Panc1 (cell line): ENCODE results near the gene STXBP1. TPM values are rescaled to one million over a fixed set of nuclear protein-coding genes. Genes with fewer than 3 reads are reported as not detected.

Experiments
- ATAC-seq: fragments of 200-7000 bp; cut with Tn5 transposase; 2 replicates; pipeline ENCODE4 v1.9.1; 2020; ENCODE audit warnings: mild to moderate bottlenecking, moderate library complexity
- BruUV-seq: library from RNA; stranded (reverse); fragments of 400-500 nt; replicated peaks from 2 replicates; lab custom pipeline; 2021; lab: Mats Ljungman, UMichigan
- CTCF ChIA-PET: fragments of 300-600 bp; sonication (Branson Sonifier 250); formaldehyde crosslinking; loops from one replicate; lab custom pipeline; 2022; ENCODE audit warnings: antibody characterized with exemption; lab: Charles Lee
- POLR2A ChIA-PET: fragments of 300-600 bp; sonication (Branson Sonifier 250); formaldehyde crosslinking; loops from one replicate; lab custom pipeline; 2022; ENCODE audit warnings: antibody characterized with exemption; lab: Charles Lee
- DNase-seq: peaks from one replicate; pipeline ENCODE4 v3.0.0-alpha.2; 2010; ENCODE audit warnings: low read depth, low spot score
- H3K27ac ChIP-seq: 2 replicates; pipeline ENCODE4 v1.5.1; 2011; ENCODE audit warnings: mild to moderate bottlenecking, low read length, inconsistent platforms
- H3K27me3 ChIP-seq: fragments of 200-500 bp; sonication (Bioruptor generic); 2 replicates; pipeline ENCODE4 v1.6.0; 2014; ENCODE audit warnings: low read length, inconsistent platforms; ENCODE audit not compliant: control insufficient read depth, insufficient read depth
- H3K36me3 ChIP-seq: fragments of 200-500 bp; sonication (Bioruptor generic); 2 replicates; pipeline ENCODE4 v1.5.1; 2014; ENCODE audit warnings: inconsistent platforms, mild to moderate bottlenecking, low read length, moderate library complexity; ENCODE audit not compliant: control insufficient read depth, insufficient read depth
- H3K4me1 ChIP-seq: 2 replicates; pipeline ENCODE4 v1.5.1; 2011; ENCODE audit warnings: inconsistent platforms, mild to moderate bottlenecking, low read length, moderate library complexity; ENCODE audit not compliant: control insufficient read depth, insufficient read depth
- H3K4me3 ChIP-seq, 2 experiments: 2 replicates each; pipeline ENCODE4 v1.5.1; 2011 to 2012; ENCODE audit warnings: low read depth in 2 of 2, low read length in 2 of 2, mild to moderate bottlenecking in 2 of 2, inconsistent platforms in 1 of 2, moderate library complexity in 1 of 2
- H3K9me3 ChIP-seq: fragments of 200-500 bp; sonication (Bioruptor generic); 2 replicates; pipeline ENCODE4 v1.5.1; 2014; ENCODE audit warnings: low read depth, mild to moderate bottlenecking, inconsistent platforms, low read length, moderate library complexity; ENCODE audit not compliant: control insufficient read depth, insufficient read depth
- CTCF ChIP-seq: fragments of 450-650 bp; IDR thresholded peaks from 2 replicates; pipeline ENCODE4 v1.5.1; 2017; ENCODE audit warnings: mild to moderate bottlenecking
- POLR2AphosphoS5 ChIP-seq: IDR thresholded peaks from 2 replicates; pipeline ENCODE4 v1.6.1; 2012; ENCODE audit warnings: mild to moderate bottlenecking, low read depth, low read length, moderate library complexity
- REST ChIP-seq, 2 experiments: IDR thresholded peaks; 2 replicates each; pipeline ENCODE4 v1.6.1; 2011 to 2012; ENCODE audit warnings: low read depth in 2 of 2, control low read depth in 1 of 2, low read length in 1 of 2, mild to moderate bottlenecking in 1 of 2, moderate library complexity in 1 of 2; ENCODE audit not compliant: insufficient read depth in 1 of 2
- SIN3A ChIP-seq: IDR thresholded peaks from 2 replicates; pipeline ENCODE4 v1.6.1; 2012; ENCODE audit warnings: low read depth, mild to moderate bottlenecking, low read length, moderate library complexity, borderline replicate concordance; ENCODE audit not compliant: insufficient read depth
- TCF7L2 ChIP-seq: IDR thresholded peaks from 2 replicates; pipeline ENCODE4 v1.6.1; 2011; ENCODE audit warnings: mild to moderate bottlenecking, low read depth, low read length, inconsistent platforms
- in situ Hi-C: cut with HindIII; loops from 2 replicates; pipeline ENCODE4 v1.10.0; 2016; ENCODE audit warnings: low sequenced_read_pairs, low pct_unique_long_range_greater_than_20kb
- intact Hi-C: fragments of 100-400 bp; cut with micrococcal nuclease; formaldehyde crosslinking; loops from one replicate; pipeline ENCODE4 v1.10.0; 2022; ENCODE audit not compliant: unreplicated experiment
- total RNA-seq: library from RNA; stranded (reverse); gene quantifications from one replicate; pipeline ENCODE4 v1.2.1, GENCODE V29; 2021; ENCODE audit not compliant: unreplicated experiment

STXBP1 gene
- total RNA-seq, 1 experiment from 2014 or later = 67.5 TPM

DNA sequence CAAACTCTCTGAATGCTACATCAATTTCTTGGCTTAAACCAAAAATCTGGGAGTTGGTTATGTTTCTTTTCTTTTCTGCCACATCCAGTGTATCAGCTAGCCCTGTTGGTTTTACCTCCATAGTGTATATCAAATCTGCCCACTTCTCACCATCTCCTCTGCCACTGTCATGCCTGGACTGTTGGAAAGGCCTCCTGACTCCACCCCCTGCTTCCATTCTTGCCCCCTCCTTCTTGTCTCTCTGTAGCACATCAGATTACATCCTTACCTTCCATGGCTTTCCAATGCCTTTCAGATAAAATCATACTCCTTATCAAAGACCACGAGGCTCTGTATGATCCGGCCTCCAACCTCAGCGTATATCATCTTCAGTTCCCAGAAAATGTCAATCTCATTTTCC, 35.4 kb downstream of the STXBP1 start:
- in situ Hi-C loops = no loop called here
- DNase-seq (no peak), ATAC-seq (no peak)
- H3K36me3 ChIP-seq = no peaks in the 10 kb centered on the region
- no TSS peak for BruUV-seq
- no peaks in the 10 kb centered on the region for H3K4me1 ChIP-seq
- CTCF ChIA-PET = no interaction called here
- no peak overlapping the region for H3K27ac ChIP-seq
- intact Hi-C loops = no loop called here
- no peak overlapping the region for H3K4me3 ChIP-seq
- TF ChIP-seq POLR2AphosphoS5 = no peak
- TF ChIP-seq TCF7L2 = no peak
- TF ChIP-seq REST (IDR thresholded peaks at IDR 0.05; ENCODE audit: insufficient read depth in 1 of 2, low read depth in 2 of 2, low read length in 1 of 2) = no peak
- TF ChIP-seq SIN3A = no peak
- H3K9me3 ChIP-seq = no peaks in the 10 kb centered on the region
- H3K27me3 ChIP-seq = no peaks in the 10 kb centered on the region
- POLR2A ChIA-PET = no interaction called here

GRCh38 chr9:127650518-127650917, 38.4 kb downstream of the STXBP1 start:
- in situ Hi-C loops = no loop called here
- ATAC-seq (no peak), DNase-seq (no peak)
- BruUV-seq = no TSS peak
- Histone ChIP-seq H3K27me3 (no peaks in the 10 kb centered on the region), H3K4me1 (no peaks in the 10 kb centered on the region), H3K9me3 (no peaks in the 10 kb centered on the region), H3K36me3 (no peaks in the 10 kb centered on the region; the same call in 1 of the 2 replicates), H3K4me3 (no peak overlapping the region), H3K27ac (no peak overlapping the region)
- TF ChIP-seq SIN3A (no peak), CTCF (no peak), REST (IDR thresholded peaks at IDR 0.05; ENCODE audit: insufficient read depth in 1 of 2, low read depth in 2 of 2, low read length in 1 of 2) (no peak), TCF7L2 (no peak), POLR2AphosphoS5 (no peak)
- ChIA-PET CTCF (no interaction called here), POLR2A (no interaction called here)
- intact Hi-C loops = no loop called here
